ENCODE measurements around the gene RPS6KA2.
"Not testable (repeated sequence)": the region's sequence is repeated elsewhere in the genome, so short reads cannot be mapped to it uniquely, and the experiment has no call there.

RPS6KA2 gene

DNA sequence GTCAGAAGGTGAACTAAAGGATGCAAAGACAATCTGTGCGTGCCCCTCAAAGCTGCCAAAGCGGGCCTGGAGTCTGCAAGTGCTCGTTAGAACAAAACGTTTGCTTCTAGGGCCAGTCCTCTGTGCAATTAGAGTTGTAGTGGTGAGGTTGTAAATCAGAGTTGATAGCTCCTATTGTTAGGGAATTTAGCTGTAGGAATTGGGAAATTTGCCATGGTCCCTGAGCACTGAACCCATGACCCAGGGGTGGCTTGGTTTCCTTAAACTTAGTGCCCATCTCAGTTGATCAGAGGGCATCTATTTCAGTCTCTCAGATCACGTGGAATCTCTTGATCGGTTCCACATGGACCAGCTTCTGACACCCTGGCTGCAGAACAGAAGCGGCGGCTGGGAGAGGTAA, 18.8 kb upstream of the RPS6KA2 start:
- Mint-ChIP-seq H3K9me3 (no peaks in the 10 kb centered on the region), H3K4me1 (no peaks in the 10 kb centered on the region), H3K4me3 (no peak overlapping the region), H3K27me3 (peaks cover 10% of the 10 kb centered on the region), H3K27ac (no peak overlapping the region)
- DNase-seq (no peak), ATAC-seq (no peak)

DNA sequence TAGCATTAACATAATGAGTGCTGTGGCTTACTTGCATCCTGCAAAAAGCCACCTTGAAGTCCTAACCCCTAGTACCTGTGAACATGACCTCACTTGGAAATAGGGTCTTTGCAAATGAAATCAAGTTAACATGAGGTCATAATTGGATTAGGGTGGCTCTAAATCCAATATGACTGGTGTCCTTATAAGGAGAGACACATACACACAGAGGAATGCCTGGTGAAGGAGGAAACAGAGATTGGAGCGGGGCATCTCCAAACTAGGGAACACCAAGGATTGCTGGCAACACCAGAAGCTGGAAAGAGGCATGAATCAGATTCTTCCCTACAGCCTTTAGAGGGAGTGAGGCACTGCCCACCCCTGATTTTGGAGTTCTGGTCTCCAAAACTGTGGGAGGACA, 17.6 kb upstream of the RPS6KA2 start:
- Mint-ChIP-seq H3K4me1 (peaks cover 12% of the 10 kb centered on the region), H3K27me3 (peaks cover 23% of the 10 kb centered on the region), H3K27ac (no peak overlapping the region), H3K9me3 (no peaks in the 10 kb centered on the region), H3K4me3 (no peak overlapping the region)
- ATAC-seq (no peak), DNase-seq (no peak)

DNA sequence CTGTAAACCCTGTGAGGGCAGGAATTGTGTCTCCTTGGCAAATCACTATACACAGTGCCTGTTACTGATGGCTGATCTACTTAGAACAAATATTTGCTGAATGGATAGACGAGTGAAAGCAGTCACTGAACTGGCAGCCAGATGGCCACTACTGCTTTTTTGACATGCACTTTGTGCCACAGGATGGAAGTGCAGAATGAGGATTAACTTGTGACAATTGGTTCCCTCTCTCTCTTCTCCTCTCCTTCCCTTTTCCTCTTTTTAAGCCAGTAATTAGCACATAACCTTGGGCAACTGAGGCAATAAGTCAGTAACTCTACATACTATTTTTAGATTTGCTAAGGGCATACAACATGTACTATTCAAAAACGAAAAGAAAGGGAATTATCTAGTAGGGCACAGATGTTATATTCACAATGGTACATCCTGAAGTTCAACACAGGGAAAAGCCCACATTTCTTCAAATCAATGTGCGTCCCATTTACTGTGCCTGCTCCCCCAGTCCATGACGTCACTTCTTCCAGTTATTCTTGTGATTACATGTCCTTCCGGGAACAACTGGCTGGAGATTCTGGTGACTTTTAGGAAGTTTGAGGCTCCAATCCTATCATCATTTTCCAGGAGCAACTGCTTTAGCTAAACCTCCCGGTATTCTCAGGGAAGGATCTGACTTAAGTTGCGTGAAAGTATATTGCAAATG, 17.0 kb upstream of the RPS6KA2 start:
- H3K27me3 Mint-ChIP-seq: peaks cover 29% of the 10 kb centered on the region
- peaks cover 15% of the 10 kb centered on the region for H3K4me1 Mint-ChIP-seq
- ATAC-seq (no peak), DNase-seq (no peak)
- H3K27ac Mint-ChIP-seq: no peak overlapping the region
- no peaks in the 10 kb centered on the region for H3K9me3 Mint-ChIP-seq
- no peak overlapping the region for H3K4me3 Mint-ChIP-seq

DNA sequence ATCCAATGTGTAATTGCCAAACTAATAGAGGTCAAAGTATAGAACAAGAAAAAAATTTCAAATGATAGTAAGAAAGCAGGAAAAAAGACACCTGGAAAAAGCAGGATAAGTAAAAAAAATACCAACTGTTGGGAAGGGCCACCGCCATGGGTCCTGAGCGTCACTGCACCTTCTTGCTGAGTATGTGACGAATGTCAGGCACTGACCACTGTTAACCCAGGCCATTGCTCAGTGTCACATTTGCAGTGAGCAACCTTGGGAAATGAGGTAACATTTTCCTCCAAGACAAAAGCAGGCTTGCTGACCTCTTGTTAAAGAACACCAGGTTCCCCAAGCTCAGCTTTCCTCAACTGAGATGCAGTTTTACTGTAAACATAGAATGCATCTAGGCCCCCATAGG, 15.6 kb upstream of the RPS6KA2 start:
- Mint-ChIP-seq H3K27me3 (peaks cover 40% of the 10 kb centered on the region), H3K4me3 (no peak overlapping the region), H3K27ac (no peak overlapping the region), H3K9me3 (no peaks in the 10 kb centered on the region), H3K4me1 (peaks cover 15% of the 10 kb centered on the region)
- ATAC-seq (no peak), DNase-seq (no peak)

DNA sequence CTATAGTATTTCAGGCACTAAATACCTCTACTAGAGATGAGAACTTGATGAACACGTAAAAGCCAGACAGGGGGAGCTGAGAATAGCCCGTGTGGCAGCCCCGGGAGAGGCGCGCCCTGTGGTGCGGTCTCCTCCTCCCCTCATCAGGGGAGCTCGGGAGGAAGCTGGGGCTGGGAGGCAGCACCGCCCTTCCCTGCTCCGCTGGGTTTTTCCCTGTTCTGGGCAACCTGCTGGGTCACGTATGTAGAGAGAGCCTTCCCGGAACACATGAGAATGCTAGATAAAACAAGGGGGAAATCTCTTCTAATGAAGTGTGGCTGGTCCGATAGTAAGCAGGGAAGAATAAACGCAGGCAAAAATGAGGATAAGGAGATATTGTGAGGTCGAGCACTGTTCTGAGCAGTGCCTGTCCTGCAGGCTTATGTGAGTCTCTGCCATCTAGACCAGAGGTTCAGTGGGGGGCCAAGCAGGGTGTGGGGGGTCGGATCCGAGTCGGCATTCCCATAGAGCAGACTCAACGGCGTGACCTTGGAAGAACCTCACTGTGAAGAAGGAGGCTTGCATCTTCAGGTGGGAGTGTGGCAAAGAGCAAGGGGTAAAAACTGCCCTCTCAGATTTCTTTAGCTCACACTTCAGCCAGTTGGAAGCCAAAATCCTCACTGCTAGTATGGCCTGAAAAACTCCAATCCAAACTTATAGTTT, 13.4 kb upstream of the RPS6KA2 start:
- Mint-ChIP-seq H3K4me1 (peaks cover 15% of the 10 kb centered on the region), H3K27me3 (peaks cover 62% of the 10 kb centered on the region), H3K4me3 (peak overlapping the region in 1 of 2 donors; percentile 42), H3K27ac (no peak overlapping the region), H3K9me3 (no peaks in the 10 kb centered on the region)
- ATAC-seq (peak; percentile 60), DNase-seq (no peak)

DNA sequence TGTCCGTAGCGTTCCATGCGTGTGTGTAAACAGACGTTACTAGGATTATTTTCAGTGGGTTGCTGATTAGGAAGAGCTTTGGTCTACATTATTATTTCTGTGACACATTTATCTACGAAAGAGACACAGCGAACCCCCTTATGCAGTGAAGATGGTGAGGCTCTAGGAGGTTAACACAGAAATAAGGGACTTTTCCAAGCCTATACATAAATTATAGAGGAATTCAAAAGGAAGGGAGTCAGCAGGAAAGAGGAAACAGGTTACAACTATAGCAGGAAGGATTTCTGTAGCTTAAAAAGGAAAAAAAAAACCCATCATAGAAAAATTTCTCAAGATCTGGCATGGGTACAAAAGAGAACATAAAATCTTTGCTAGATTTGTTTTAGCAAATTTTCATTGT, 12.9 kb upstream of the RPS6KA2 start:
- no peak overlapping the region for H3K27ac Mint-ChIP-seq
- no peak for ATAC-seq
- peaks cover 67% of the 10 kb centered on the region for H3K27me3 Mint-ChIP-seq
- DNase-seq: no peak
- H3K4me3 Mint-ChIP-seq: peak overlapping the region in 1 of 2 donors; percentile 13
- no peaks in the 10 kb centered on the region for H3K9me3 Mint-ChIP-seq
- peaks cover 15% of the 10 kb centered on the region for H3K4me1 Mint-ChIP-seq

DNA sequence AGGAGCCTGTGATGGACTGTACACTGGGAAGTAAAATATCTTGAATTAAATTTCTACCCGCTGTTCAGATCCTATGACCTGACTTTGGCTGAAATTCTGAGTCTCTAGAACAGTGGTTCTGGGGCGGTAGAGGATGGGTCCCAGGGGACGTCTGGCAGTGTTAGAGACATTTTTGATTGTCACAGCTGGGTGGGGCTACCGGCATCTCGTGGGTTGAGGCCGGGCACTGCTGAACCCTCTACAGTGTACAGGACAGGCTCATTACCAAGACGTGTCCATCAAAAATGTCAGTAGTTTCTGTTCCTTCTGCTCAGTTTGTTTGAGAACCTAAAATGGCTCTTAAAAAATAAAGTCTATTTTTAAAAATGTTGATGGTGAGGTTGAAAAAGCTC, 11.5 kb upstream of the RPS6KA2 start:
- H3K27ac Mint-ChIP-seq: no peak overlapping the region
- H3K27me3 Mint-ChIP-seq: peaks cover 73% of the 10 kb centered on the region
- ATAC-seq (no peak), DNase-seq (no peak)
- peaks cover 15% of the 10 kb centered on the region for H3K4me1 Mint-ChIP-seq
- no peaks in the 10 kb centered on the region for H3K9me3 Mint-ChIP-seq
- no peak overlapping the region for H3K4me3 Mint-ChIP-seq

DNA sequence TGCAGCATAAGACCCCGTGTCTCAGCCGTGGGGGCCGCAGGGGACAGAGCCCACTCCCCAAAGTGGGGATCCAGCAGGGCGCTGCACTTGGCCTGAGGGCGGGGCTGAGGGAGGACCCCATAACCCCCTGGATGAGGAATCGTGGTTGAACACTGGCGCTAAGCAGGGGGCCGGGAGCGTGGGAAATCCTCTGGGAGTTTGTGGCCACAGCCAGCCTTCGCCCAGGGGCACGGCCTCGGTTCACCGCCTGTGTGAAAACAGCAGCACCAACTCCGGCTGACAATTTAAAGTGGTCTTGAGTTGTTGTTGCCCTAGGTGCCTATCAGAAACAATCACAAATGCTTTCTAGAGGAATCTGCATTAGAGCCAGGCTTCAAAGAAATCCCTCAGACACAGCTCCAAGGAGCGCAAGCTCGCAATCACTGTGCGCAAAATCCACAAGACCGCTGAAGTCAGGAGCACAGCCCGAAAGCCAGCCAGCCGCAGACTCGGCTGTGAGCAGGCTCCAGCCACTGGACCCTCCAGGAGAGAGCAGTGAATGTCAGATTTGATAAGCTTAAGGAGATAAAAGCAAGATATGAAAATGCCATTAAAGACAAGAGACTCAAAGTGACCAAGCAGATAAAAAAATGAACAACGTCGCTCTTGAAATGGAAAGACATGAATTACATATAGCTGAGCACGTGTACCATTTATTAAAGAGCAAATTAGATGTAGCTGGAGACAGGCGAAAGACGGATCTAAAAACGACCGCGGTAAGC, 10.9 kb upstream of the RPS6KA2 start:
- ATAC-seq (no peak), DNase-seq (no peak)
- peaks cover 76% of the 10 kb centered on the region for H3K27me3 Mint-ChIP-seq
- H3K4me1 Mint-ChIP-seq: peaks cover 15% of the 10 kb centered on the region
- no peak overlapping the region for H3K4me3 Mint-ChIP-seq
- H3K27ac Mint-ChIP-seq: no peak overlapping the region
- H3K9me3 Mint-ChIP-seq: no peaks in the 10 kb centered on the region

DNA sequence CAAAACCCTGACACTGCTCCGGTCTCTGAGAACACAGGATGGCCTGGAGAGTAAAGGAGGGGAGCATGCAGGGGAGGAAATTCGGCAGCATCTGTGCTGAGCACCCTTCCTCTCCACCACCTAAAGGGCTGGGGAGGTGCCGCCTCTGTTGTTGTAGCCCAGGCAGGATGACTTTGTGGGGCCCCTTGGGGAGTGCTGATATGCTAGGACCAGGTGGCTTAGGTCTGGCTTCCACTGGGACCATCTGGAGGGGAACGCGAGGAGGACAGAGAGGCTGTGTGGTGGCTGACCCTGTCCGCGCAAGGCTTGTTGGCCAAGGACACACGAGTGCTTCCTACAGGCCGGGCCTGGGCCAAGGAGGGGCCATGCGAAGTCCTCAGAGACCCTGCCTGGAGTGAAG, 9.9 kb upstream of the RPS6KA2 start:
- H3K4me3 Mint-ChIP-seq: no peak overlapping the region
- peaks cover 15% of the 10 kb centered on the region for H3K4me1 Mint-ChIP-seq
- ATAC-seq (no peak), DNase-seq (no peak)
- peaks cover 74% of the 10 kb centered on the region for H3K27me3 Mint-ChIP-seq
- H3K9me3 Mint-ChIP-seq: no peaks in the 10 kb centered on the region
- H3K27ac Mint-ChIP-seq: no peak overlapping the region

DNA sequence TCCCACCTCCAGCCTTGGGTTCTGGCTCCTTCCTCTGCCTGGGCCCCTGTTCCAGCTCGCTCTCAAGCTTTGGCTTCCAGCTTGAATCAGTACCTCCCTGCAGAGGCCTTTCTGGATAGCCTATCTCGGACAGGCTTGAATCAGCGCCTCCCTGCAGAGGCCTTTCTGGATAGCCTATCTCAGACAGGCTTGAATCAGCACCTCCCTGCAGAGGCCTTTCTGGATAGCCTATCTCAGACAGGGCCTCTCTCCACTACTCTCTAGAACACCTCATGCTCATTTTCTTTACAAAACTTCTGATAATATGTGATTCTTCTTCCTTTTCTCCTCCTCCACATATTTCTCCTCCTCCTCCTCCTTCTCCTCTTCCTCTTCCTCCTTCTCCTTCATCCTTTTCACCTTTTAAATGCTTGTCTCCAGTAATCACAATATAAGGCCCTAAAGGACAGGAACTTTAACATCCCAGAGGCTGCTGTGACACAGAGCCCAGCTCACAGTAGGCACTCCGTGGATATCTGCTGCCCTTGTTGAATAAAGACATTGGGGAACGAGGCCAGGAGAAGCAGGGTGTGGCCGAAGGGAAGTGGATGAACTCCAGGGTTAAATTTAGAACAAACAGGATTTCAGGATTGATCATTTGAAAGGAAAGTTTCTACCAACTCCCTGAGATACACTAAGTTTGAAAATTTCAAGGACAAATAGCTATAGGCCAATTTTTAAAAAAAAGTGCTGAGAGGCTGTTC, 9.3 kb upstream of the RPS6KA2 start:
- Mint-ChIP-seq H3K9me3 (no peaks in the 10 kb centered on the region), H3K27ac (no peak overlapping the region), H3K4me3 (no peak overlapping the region), H3K4me1 (peaks cover 15% of the 10 kb centered on the region), H3K27me3 (peaks cover 68% of the 10 kb centered on the region)
- ATAC-seq (no peak), DNase-seq (no peak)

DNA sequence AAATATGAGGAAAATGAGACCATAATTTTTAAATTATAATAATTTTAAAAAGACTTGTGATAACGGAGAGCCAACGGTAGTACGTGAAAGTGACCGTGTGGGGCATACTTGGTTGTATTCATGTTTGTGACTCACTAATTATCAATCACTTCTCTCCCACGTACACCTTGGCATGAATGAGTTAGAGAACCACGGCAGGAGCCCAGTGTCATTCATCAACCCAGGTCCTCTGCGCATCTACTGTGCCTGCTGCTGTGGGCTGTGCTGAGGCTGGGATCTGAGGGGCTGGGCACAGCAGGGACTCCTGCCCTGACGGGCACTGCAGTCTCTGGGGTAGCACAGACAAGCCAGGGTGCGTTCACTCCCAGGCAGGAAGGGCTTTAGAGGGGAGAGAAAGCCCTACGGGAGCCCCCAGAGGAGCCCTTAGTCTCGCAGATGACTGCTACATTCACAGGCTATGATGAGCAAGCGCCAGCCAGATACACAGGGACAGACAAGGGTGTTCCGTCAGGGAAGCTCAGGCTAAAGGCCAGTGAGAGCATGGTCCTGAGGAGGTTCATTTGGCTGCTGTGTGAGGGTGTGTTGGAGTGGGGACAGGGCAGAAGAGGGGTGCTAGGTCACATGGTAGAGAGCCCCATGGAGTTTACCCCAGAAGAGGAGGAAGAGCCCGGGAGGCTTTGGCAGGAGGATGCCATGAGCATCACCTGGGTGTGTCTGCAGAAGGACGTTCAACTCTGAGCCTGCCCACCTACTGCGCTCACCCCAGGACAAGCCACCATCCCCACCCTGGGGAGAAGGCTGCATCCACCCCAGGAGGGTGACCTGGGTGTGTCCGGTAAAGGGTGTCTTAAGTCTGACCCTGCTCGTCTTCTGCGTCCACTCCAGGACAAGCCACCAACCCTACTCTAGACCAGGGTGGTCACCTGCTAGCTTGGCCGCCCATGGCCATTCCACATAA, 8.2 kb upstream of the RPS6KA2 start:
- Mint-ChIP-seq H3K27me3 (peaks cover 67% of the 10 kb centered on the region), H3K9me3 (no peaks in the 10 kb centered on the region), H3K4me1 (peaks cover 10% of the 10 kb centered on the region), H3K27ac (no peak overlapping the region), H3K4me3 (no peak overlapping the region)
- DNase-seq: no peak
- peak; percentile 34 for ATAC-seq

DNA sequence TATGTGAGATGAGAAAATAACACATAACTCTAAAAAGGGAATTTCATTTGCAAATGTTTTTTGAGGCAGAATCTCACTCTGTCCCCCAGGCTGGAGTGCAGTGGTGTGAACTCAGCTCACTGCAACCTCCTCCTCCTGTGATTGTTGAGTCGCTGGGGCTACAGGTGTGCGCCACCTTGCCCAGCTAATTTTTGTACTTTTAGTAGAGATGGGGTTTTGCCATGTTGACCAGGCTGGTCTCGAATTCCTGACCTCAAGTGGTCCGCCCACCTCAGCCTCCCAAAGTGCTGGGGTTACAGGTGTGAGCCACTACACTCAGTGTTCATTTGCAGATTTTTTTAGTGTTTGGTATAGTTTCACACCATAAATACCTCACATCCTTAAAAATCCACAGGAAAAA, 7.5 kb upstream of the RPS6KA2 start:
- not testable (repeated sequence) for H3K27ac Mint-ChIP-seq, H3K4me3 Mint-ChIP-seq, DNase-seq, H3K4me1 Mint-ChIP-seq, ATAC-seq, H3K9me3 Mint-ChIP-seq
- H3K27me3 Mint-ChIP-seq: peaks cover 67% of the 10 kb centered on the region

DNA sequence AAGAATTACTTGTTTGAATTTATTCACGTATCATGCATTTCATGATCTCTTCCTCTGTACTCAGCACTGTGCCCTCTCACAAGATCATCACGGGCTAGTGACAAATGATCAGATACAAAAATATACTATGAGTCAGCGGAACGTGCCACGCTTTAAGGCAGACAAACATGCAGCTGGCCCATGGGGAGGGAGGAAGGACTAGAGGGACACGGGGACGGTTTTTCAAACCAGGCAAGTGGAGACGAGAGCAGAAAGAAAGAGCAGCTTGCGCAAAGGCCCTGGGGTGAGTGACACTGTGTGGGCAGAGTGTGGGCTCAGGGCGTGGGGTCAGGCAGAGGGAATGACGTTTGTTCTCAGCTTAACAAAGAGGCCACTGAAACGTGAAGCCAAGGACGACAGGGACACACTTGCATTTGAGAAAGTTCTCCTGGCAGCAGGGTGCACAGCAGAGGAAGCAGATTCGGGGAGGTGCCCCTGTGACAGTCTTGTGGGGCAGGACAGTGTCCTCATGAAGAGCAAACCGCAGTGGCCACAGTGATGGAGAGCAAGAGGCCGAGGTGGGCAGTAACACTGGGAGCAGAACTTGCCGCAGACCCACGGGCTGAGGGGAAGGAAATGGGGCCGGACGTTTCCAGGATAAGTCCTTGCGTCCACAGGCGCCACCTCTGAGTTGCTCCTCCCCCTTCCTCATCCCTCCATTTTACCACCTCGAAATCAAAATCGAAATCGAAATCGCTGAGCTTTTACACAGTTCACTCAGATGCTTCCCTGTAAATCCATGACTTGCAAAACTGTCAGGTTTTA, 6.9 kb upstream of the RPS6KA2 start:
- Mint-ChIP-seq H3K27me3 (peaks cover 67% of the 10 kb centered on the region), H3K4me1 (no peaks in the 10 kb centered on the region), H3K4me3 (no peak overlapping the region), H3K9me3 (no peaks in the 10 kb centered on the region), H3K27ac (no peak overlapping the region)
- DNase-seq (no peak), ATAC-seq (no peak)

DNA sequence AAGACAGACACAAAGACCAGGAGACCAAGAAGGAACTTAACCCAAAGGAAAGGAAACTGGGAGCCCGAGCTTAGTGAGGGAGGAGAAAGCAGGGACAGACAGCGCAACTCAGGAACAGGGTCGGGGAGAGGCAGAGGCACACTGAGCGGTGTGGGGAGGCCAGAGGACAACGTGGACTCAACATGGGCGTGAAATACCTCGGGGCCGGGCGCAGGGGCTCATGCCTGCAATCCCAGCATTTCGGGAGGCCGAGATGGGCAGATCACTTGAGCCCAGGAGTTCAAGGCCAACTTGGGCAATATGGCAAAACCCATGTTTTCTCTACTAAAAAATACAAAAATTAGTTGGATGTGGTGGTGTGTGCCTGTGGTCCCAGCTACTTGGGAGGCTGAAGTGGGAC, 5.7 kb upstream of the RPS6KA2 start:
- H3K27ac Mint-ChIP-seq: no peak overlapping the region

More for the DNA sequence above, 5.7 kb upstream of the RPS6KA2 start:
- H3K4me1 Mint-ChIP-seq: peaks cover 11% of the 10 kb centered on the region
- H3K4me3 Mint-ChIP-seq: no peak overlapping the region
- DNase-seq: no peak
- H3K9me3 Mint-ChIP-seq: no peaks in the 10 kb centered on the region
- ATAC-seq: no peak
- H3K27me3 Mint-ChIP-seq: peaks cover 68% of the 10 kb centered on the region

Measured in stimulated activated naive CD8-positive, alpha-beta T cell treated with anti-CD3 and anti-CD28 coated beads, Interleukin-15, amount 100 ng/mL, for 72 hours (primary cell).